Karpas-422 (cell line): ENCODE results near the gene PLXNA1. TPM values are rescaled to one million over a fixed set of nuclear protein-coding genes. Genes with fewer than 3 reads are reported as not detected.

ENCODE experiments used
- DNase-seq: peaks from one replicate; pipeline ENCODE4 v3.0.0-alpha.2; 2015
- H2AFZ ChIP-seq: fragments of 200-600 bp; sonication (generic); 2 replicates; pipeline ENCODE4 v1.6.1; 2014; ENCODE audit warnings: antibody characterized with exemption, low read length, mixed read lengths
- H3K27ac ChIP-seq: fragments of 200-600 bp; sonication (generic); 2 replicates; pipeline ENCODE4 v1.5.1; 2014; ENCODE audit warnings: mild to moderate bottlenecking, low read length, moderate library complexity
- H3K27me3 ChIP-seq: fragments of 200-600 bp; sonication (generic); 2 replicates; pipeline ENCODE4 v1.6.1; 2014; ENCODE audit warnings: low read length, mixed read lengths
- H3K36me3 ChIP-seq: fragments of 200-600 bp; sonication (generic); 2 replicates; pipeline ENCODE4 v1.6.1; 2014; ENCODE audit warnings: low read length, mixed read lengths; ENCODE audit not compliant: insufficient read depth
- H3K4me1 ChIP-seq: fragments of 200-600 bp; sonication (generic); 2 replicates; pipeline ENCODE4 v1.6.1; 2014; ENCODE audit warnings: mild to moderate bottlenecking, low read length, mixed read lengths
- H3K4me2 ChIP-seq: fragments of 200-600 bp; sonication (generic); 2 replicates; pipeline ENCODE4 v1.6.1; 2014; ENCODE audit warnings: low read length, low read depth, mild to moderate bottlenecking; ENCODE audit not compliant: poor library complexity, severe bottlenecking
- H3K4me3 ChIP-seq: fragments of 200-600 bp; sonication (generic); 2 replicates; pipeline ENCODE4 v1.5.1; 2014; ENCODE audit warnings: mild to moderate bottlenecking, antibody characterized with exemption, low read length, mixed read lengths
- H3K79me2 ChIP-seq: fragments of 200-600 bp; sonication (generic); 2 replicates; pipeline ENCODE4 v1.6.1; 2014; ENCODE audit warnings: mild to moderate bottlenecking, low read length, mixed read lengths
- H3K9ac ChIP-seq: fragments of 200-600 bp; sonication (generic); 2 replicates; pipeline ENCODE4 v1.6.0; 2014; ENCODE audit warnings: low read length
- H3K9me2 ChIP-seq: fragments of 200-600 bp; sonication (generic), shearing (Covaris generic); replicated peaks from 2 replicates; pipeline ENCODE4 v1.6.0; 2014; ENCODE audit warnings: mild to moderate bottlenecking, low read length, moderate library complexity; ENCODE audit not compliant: insufficient read depth
- H3K9me3 ChIP-seq: fragments of 300-700, 200-600 bp; sonication (generic); 2 replicates; pipeline ENCODE4 v1.6.1; 2014; ENCODE audit warnings: low read length, mixed read lengths
- H4K20me1 ChIP-seq: fragments of 200-600 bp; sonication (generic); 2 replicates; pipeline ENCODE4 v1.6.1; 2014; ENCODE audit warnings: mild to moderate bottlenecking, antibody characterized with exemption, low read length, low read depth; ENCODE audit not compliant: insufficient read depth
- total RNA-seq: library from RNA; depleted of rRNA; stranded (reverse); fragments of >200 nt; shearing (Covaris generic); gene quantifications from 2 replicates; pipeline ENCODE4 v1.2.3, GENCODE V29; 2014; ENCODE audit warnings: low replicate concordance

Gene PLXNA1
- total RNA-seq, 1 experiment from 2014 or later = 7.5 TPM

DNA sequence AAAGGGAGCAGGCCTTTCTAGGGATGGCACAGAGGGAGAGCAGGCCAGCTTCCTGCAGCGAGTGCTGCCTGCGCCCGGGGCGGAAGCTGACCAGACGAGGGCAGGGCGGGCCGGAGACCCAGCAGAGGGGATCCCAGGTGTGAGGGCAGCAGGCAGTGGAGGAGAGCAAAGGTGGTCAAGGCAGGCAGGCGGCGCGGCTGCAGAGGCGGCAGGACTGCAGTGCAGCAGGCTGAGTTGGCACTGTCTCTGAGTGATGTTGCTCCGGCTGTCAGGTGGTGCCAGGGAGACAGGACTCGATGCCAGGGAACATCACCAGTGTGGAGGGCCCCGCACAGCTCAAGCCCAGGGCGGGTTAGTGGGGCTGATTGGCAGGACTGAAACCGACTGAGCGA is 22.3 kb upstream of the PLXNA1 start:
- no peaks in the 10 kb centered on the region for H3K27me3 ChIP-seq
- no peaks in the 10 kb centered on the region for H4K20me1 ChIP-seq
- H3K36me3 ChIP-seq = no peaks in the 10 kb centered on the region
- no peak overlapping the region for H3K4me2 ChIP-seq
- no peak overlapping the region for H3K9ac ChIP-seq
- H3K4me3 ChIP-seq = no peak overlapping the region
- no peak overlapping the region for H3K27ac ChIP-seq
- DNase-seq = no peak
- H2AFZ ChIP-seq = no peak overlapping the region
- no peaks in the 10 kb centered on the region for H3K79me2 ChIP-seq
- no peaks in the 10 kb centered on the region for H3K4me1 ChIP-seq
- H3K9me2 ChIP-seq = no peaks in the 10 kb centered on the region
- no peaks in the 10 kb centered on the region for H3K9me3 ChIP-seq

DNA sequence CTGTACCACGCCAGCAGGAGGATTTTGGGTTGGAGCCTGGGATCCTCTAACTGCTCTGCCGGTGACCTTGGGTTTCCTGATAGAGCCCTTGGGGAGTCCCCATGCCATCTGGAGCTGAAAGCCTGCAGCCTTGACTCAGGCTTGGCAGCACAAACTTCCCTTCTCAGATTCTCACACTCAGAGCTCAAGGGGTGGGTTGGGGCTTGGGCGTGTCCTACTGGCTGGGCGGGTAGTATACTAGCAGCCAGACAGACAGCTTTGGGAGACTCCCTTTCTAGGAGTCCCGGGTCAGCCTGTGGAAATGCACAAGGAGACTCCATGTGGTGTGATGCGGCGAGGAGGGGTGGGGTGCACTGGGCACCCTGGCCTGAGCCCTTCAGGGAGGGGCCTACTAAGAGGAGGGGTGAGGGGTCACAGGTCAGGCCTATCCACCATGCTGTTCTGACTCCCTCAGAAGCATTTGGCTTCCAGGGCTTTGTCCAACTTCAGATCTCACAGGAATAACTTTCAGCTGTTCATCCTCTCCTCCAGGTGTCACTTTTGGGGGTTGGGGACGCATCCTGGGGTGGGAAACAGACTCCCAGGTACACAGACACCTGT is 21.6 kb upstream of the PLXNA1 start:
- Histone ChIP-seq H3K27me3 (no peaks in the 10 kb centered on the region), H4K20me1 (0 out of 2 replicates have a peak, but pooled peaks cover 3% of the 10 kb centered on the region), H3K27ac (no peak overlapping the region), H3K9me2 (no peaks in the 10 kb centered on the region), H3K4me1 (no peaks in the 10 kb centered on the region), H3K4me3 (no peak overlapping the region), H3K9ac (no peak overlapping the region), H2AFZ (no peak overlapping the region), H3K9me3 (no peaks in the 10 kb centered on the region), H3K36me3 (no peaks in the 10 kb centered on the region), H3K79me2 (no peaks in the 10 kb centered on the region), H3K4me2 (no peak overlapping the region)
- DNase-seq = no peak

DNA sequence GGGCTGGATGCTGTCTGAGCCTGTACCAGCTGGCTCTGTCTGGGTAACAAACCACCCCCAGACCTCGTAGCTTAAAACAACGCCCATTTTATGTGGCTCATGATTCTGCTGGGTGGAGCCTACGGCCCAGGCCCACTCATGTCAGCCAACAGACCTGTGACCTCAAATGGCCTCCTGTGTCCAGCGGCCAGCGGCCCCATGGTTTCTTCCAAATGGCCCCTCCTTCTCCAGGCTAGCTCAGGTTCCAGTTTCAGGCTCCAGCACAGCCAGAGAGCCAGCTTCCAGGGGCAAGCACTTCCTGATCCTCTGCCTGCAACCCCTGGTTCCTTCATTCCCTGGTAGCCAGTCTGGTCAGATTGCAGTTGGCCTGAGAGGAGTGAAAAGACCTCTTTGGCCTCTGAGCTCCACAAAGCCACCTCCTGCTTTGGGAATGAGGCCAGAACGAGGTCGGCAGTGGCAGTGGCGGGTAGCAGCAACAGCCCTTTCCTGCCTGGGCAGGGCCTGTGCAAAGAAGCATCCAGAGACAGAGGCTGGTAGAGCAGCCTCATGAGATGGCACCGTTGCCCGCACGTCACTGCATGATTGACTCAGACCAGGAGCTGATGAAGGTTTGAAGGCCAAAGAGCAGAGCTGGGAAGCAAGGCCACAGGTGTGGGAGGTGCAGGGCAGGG is 21.0 kb upstream of the PLXNA1 start:
- Histone ChIP-seq H3K27ac (no peak overlapping the region), H3K9me3 (no peaks in the 10 kb centered on the region), H3K36me3 (no peaks in the 10 kb centered on the region), H4K20me1 (0 out of 2 replicates have a peak, but pooled peaks cover 3% of the 10 kb centered on the region), H3K9ac (no peak overlapping the region), H3K4me2 (no peak overlapping the region), H2AFZ (no peak overlapping the region), H3K4me3 (no peak overlapping the region), H3K4me1 (no peaks in the 10 kb centered on the region), H3K27me3 (no peaks in the 10 kb centered on the region), H3K9me2 (no peaks in the 10 kb centered on the region), H3K79me2 (no peaks in the 10 kb centered on the region)
- no peak for DNase-seq

DNA sequence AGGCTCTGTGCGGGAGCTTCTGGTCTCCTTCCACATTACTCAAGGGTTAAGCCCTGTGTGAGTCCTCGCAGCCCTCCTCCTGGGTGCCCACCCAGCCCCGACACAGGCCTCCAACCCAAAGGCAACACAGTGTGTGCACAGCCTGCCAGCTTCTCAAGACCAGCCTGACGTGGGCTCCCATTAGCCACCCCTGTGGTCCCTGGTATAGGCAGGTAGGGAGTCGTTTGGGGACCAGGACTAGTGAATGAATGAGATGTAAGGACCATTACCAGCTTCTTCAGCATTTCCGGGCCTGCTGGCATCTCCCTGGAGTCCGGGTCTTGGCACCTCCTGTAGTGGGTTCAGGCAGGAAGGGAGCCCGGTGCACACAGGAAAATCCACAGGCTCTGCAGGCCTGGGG is 20.2 kb upstream of the PLXNA1 start:
- Histone ChIP-seq H4K20me1 (0 out of 2 replicates have a peak, but pooled peaks cover 3% of the 10 kb centered on the region), H3K79me2 (no peaks in the 10 kb centered on the region), H3K27ac (no peak overlapping the region), H3K9me2 (no peaks in the 10 kb centered on the region), H3K9ac (no peak overlapping the region), H3K4me2 (no peak overlapping the region), H2AFZ (no peak overlapping the region), H3K36me3 (no peaks in the 10 kb centered on the region), H3K4me1 (no peaks in the 10 kb centered on the region), H3K4me3 (no peak overlapping the region), H3K27me3 (no peaks in the 10 kb centered on the region), H3K9me3 (no peaks in the 10 kb centered on the region)
- no peak for DNase-seq

DNA sequence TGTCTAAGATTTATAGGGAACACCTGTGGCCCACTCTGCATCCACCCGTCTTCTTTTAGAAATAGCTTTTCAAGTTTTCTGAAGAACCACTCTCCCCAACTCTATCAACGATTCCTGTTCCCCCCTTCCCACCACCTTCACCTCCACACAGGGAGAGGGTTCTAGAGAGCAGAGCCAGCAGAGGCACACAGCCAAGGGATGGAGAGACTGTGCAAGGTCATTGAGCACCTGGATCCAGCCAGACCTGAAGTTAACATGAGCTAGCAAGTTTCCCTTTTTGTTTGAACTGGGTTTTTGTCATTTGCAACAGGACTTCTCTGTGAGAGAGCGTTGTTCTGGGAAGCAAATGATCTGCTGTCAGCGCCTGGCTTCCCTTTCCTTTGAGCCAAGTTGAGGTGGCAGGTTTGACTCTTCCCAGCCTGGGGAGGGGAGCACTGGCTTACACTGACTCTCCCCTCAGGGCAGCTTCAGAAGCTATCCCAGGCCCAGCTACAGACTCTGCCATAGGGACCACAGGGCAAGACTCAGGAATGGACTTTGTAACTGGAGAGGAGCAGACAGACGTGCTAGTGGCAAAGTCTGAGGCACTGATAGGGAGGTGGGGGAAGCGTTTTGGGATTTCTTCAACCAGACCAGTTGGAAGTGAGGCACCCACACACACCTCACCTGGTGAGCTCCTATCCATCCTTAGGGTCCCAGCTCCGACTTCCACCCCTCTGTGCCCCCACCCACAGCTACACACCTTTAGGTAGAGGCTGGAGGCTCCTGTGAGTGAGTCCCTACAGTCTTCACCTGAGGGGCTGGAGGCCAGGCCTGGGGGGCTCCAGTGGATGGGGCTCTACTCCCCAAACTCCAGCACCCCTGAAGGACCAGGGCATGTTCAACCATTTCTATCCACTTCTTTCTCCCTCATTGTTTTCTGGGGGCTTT is 19.4 kb upstream of the PLXNA1 start:
- H3K27ac ChIP-seq = no peak overlapping the region
- no peaks in the 10 kb centered on the region for H3K27me3 ChIP-seq
- H2AFZ ChIP-seq = no peak overlapping the region
- H3K4me3 ChIP-seq = no peak overlapping the region
- H4K20me1 ChIP-seq = 0 out of 2 replicates have a peak, but pooled peaks cover 3% of the 10 kb centered on the region
- no peaks in the 10 kb centered on the region for H3K9me2 ChIP-seq
- no peak overlapping the region for H3K4me2 ChIP-seq
- no peak for DNase-seq
- no peaks in the 10 kb centered on the region for H3K79me2 ChIP-seq
- no peaks in the 10 kb centered on the region for H3K4me1 ChIP-seq
- H3K9ac ChIP-seq = no peak overlapping the region
- H3K36me3 ChIP-seq = no peaks in the 10 kb centered on the region
- H3K9me3 ChIP-seq = no peaks in the 10 kb centered on the region

DNA sequence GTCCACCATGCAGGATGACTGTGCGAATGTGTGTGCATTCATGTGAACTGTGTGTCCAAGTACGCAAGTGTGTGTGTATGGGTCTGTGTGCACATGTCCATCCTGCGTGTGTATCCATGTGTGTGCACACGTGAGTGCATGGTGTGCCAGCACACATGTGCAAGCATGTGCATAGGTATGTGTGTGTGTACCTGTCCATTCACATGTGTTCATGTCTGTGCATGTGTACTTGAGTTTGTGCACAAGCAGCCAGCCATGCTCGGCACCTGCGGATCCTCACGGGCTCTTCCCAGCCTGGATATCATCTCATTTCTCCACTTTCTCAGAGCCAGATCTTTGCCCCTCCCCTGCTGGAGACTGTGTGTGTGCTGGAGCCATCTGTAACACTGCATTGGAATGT is 18.7 kb upstream of the PLXNA1 start:
- Histone ChIP-seq H3K27me3 (no peaks in the 10 kb centered on the region), H3K4me3 (no peak overlapping the region), H3K4me1 (no peaks in the 10 kb centered on the region), H3K9ac (no peak overlapping the region), H3K79me2 (no peaks in the 10 kb centered on the region), H3K9me2 (no peaks in the 10 kb centered on the region), H4K20me1 (0 out of 2 replicates have a peak, but pooled peaks cover 3% of the 10 kb centered on the region), H3K4me2 (no peak overlapping the region), H3K36me3 (no peaks in the 10 kb centered on the region), H3K9me3 (no peaks in the 10 kb centered on the region), H2AFZ (no peak overlapping the region), H3K27ac (no peak overlapping the region)
- no peak for DNase-seq

DNA sequence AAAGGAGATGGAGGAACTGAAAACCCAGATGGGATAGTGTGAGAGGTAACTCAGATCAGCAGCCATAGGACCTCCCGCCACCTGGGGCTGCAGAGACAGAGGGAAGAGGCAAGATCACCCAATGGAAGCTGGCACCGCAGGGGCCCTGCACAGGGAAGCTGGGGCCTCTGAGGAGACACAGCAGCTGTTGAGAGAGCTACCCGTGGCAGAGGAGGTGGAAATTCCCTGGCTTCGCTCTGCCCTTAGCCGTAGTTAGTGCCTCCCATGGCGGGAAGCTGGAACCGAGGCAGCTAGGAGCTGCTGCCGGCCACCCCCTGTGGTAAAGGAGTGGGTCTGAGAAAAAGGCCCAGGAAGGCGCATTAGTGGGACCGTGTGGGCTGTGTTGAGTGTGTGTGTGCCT is 18.0 kb upstream of the PLXNA1 start:
- Histone ChIP-seq H3K4me2 (no peak overlapping the region), H3K4me3 (no peak overlapping the region), H3K27ac (no peak overlapping the region), H3K36me3 (no peaks in the 10 kb centered on the region), H2AFZ (no peak overlapping the region), H3K79me2 (no peaks in the 10 kb centered on the region), H3K4me1 (no peaks in the 10 kb centered on the region), H3K9me2 (no peaks in the 10 kb centered on the region), H3K9ac (no peak overlapping the region), H3K9me3 (no peaks in the 10 kb centered on the region), H4K20me1 (0 out of 2 replicates have a peak, but pooled peaks cover 3% of the 10 kb centered on the region), H3K27me3 (no peaks in the 10 kb centered on the region)
- no peak for DNase-seq

DNA sequence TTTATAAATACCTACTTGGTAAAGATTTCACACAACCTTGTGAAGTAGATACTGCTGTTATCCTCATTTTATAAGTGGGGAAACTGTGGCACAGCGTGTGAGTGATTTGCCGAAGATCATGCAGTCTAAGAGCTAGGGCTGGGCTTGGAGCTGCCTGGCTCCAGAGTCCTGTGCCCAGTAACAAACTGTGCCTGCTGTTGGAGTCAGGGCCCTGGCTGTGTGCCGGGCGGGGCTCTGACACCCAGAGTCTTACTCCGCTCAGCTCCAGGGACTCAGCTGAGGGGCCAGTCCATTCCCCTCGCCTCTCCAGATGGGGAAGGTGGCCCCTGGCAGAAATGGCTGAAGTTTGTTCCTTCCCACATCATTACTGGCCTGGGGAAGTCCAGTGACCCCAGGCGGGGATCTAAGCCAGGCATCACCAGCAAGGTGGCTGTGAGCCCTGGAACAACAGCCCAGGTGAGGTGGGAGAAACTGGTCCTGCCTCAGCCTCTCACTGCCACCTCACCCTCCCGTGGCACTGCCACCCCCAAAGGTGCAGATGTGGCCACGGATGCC is 17.3 kb upstream of the PLXNA1 start:
- H3K4me1 ChIP-seq = no peaks in the 10 kb centered on the region
- no peaks in the 10 kb centered on the region for H3K36me3 ChIP-seq
- no peak overlapping the region for H3K4me2 ChIP-seq
- 0 out of 2 replicates have a peak, but pooled peaks cover 3% of the 10 kb centered on the region for H4K20me1 ChIP-seq
- no peak overlapping the region for H2AFZ ChIP-seq
- no peak overlapping the region for H3K4me3 ChIP-seq
- no peaks in the 10 kb centered on the region for H3K27me3 ChIP-seq
- no peak overlapping the region for H3K27ac ChIP-seq
- no peaks in the 10 kb centered on the region for H3K9me3 ChIP-seq
- H3K79me2 ChIP-seq = no peaks in the 10 kb centered on the region
- no peak overlapping the region for H3K9ac ChIP-seq
- DNase-seq = no peak
- no peaks in the 10 kb centered on the region for H3K9me2 ChIP-seq
